HL-60 (cell line): ENCODE results near the gene RGR.

ENCODE experiments used
- GABPA ChIP-seq: IDR thresholded peaks from 2 replicates; pipeline ENCODE4 v1.6.1; 2012; ENCODE audit warnings: low read depth
- POLR2AphosphoS5 ChIP-seq: IDR thresholded peaks from 2 replicates; pipeline ENCODE4 v1.6.1; 2012; ENCODE audit warnings: low read depth
- SPI1 ChIP-seq: IDR thresholded peaks from 2 replicates; pipeline ENCODE4 v1.6.1; 2012; ENCODE audit warnings: low read depth, mild to moderate bottlenecking, borderline replicate concordance
- TF ChIP-seq, protein P1 (sequence below): IDR thresholded peaks from one replicate; pipeline ENCODE4 v1.5.1; 2011; ENCODE audit warnings: low read length, control low read depth, inconsistent platforms; ENCODE audit not compliant: insufficient read depth
- TF ChIP-seq, protein P2 (sequence below): IDR thresholded peaks from 2 replicates; pipeline ENCODE4 v1.6.1; 2012; ENCODE audit warnings: low read depth; ENCODE audit not compliant: insufficient replicate concordance

DNA sequence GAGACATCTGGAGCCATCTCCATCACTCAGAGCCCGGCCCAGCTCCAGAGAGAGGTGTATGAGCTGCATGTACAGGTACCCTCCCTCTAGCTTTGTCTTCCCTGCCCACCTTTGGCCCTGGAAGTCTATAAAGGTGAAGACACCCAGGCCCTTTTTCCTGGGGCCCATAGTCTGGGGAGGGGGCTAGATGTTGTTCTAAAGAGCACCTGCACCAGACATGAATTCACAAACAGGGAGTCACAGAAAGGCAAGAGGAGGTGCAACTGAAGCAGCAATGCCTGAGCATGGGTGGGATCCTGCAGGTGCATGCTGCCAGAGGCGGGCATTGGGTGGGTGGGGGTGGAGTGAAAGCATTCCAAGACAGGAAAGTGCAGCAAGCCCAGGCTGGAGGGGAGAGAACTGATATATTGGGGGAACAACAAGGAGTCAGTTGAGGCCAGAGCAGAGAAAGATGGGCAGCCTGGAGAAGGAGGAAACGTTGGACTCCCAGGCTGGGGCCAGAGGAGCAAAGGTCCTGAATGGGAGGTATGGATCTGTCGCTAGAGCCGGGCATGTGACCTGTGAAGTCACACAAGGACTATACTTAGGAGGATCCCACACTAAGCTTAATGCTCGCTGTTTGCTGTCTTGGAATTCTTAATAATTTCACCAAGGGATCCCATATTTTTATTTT lies 38.9 kb upstream of the RGR start:
- TF ChIP-seq, protein P1, sequence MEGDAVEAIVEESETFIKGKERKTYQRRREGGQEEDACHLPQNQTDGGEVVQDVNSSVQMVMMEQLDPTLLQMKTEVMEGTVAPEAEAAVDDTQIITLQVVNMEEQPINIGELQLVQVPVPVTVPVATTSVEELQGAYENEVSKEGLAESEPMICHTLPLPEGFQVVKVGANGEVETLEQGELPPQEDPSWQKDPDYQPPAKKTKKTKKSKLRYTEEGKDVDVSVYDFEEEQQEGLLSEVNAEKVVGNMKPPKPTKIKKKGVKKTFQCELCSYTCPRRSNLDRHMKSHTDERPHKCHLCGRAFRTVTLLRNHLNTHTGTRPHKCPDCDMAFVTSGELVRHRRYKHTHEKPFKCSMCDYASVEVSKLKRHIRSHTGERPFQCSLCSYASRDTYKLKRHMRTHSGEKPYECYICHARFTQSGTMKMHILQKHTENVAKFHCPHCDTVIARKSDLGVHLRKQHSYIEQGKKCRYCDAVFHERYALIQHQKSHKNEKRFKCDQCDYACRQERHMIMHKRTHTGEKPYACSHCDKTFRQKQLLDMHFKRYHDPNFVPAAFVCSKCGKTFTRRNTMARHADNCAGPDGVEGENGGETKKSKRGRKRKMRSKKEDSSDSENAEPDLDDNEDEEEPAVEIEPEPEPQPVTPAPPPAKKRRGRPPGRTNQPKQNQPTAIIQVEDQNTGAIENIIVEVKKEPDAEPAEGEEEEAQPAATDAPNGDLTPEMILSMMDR = no peak
- TF ChIP-seq POLR2AphosphoS5 = no peak
- no peak for TF ChIP-seq GABPA
- TF ChIP-seq, protein P2, sequence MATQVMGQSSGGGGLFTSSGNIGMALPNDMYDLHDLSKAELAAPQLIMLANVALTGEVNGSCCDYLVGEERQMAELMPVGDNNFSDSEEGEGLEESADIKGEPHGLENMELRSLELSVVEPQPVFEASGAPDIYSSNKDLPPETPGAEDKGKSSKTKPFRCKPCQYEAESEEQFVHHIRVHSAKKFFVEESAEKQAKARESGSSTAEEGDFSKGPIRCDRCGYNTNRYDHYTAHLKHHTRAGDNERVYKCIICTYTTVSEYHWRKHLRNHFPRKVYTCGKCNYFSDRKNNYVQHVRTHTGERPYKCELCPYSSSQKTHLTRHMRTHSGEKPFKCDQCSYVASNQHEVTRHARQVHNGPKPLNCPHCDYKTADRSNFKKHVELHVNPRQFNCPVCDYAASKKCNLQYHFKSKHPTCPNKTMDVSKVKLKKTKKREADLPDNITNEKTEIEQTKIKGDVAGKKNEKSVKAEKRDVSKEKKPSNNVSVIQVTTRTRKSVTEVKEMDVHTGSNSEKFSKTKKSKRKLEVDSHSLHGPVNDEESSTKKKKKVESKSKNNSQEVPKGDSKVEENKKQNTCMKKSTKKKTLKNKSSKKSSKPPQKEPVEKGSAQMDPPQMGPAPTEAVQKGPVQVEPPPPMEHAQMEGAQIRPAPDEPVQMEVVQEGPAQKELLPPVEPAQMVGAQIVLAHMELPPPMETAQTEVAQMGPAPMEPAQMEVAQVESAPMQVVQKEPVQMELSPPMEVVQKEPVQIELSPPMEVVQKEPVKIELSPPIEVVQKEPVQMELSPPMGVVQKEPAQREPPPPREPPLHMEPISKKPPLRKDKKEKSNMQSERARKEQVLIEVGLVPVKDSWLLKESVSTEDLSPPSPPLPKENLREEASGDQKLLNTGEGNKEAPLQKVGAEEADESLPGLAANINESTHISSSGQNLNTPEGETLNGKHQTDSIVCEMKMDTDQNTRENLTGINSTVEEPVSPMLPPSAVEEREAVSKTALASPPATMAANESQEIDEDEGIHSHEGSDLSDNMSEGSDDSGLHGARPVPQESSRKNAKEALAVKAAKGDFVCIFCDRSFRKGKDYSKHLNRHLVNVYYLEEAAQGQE = no peak
- no peak for TF ChIP-seq SPI1
